H1 (cell line): ENCODE results near the gene CACNG5. TPM values are rescaled to one million over a fixed set of nuclear protein-coding genes. Genes with fewer than 3 reads are reported as not detected.

ENCODE experiments used
- CTCF ChIA-PET: fragments of 300-600 bp; sonication (Branson Sonifier 250); formaldehyde crosslinking; loops from one replicate; lab custom pipeline; 2021; ENCODE audit not compliant: partially characterized antibody; lab: Charles Lee
- POLR2A ChIA-PET: fragments of 300-600 bp; sonication (Branson Sonifier 250); formaldehyde crosslinking; loops from one replicate; lab custom pipeline; 2021; ENCODE audit warnings: inconsistent platforms; ENCODE audit not compliant: partially characterized antibody; lab: Charles Lee
- DNase-seq, 2 experiments: peaks; one replicate each; pipeline versions ENCODE4 v3.0.0 to v3.0.0-alpha.2; 2010 to 2022; ENCODE audit warnings: low spot score in 2 of 2, low read depth in 1 of 2, mixed read lengths in 1 of 2
- FAIRE-seq: peaks from 2 replicates; lab custom pipeline; 2011; peaks lifted over from hg19 to GRCh38; lab: Jason Lieb, UNC
- H2AFZ ChIP-seq: 2 replicates; pipeline ENCODE4 v1.8.1; 2012; ENCODE audit warnings: low read length, inconsistent platforms
- H2AK5ac ChIP-seq: 2 replicates; pipeline ENCODE4 v1.6.1; 2013; ENCODE audit warnings: low read depth, low read length
- H2BK120ac ChIP-seq: replicated peaks from 2 replicates; pipeline ENCODE3; 2013; ENCODE audit warnings: low read depth, low read length, inconsistent platforms
- H2BK12ac ChIP-seq: 2 replicates; pipeline ENCODE4 v1.6.1; 2013; ENCODE audit warnings: low read depth, low read length
- H2BK15ac ChIP-seq: 2 replicates; pipeline ENCODE4 v1.6.1; 2013; ENCODE audit warnings: low read length
- H2BK20ac ChIP-seq: 2 replicates; pipeline ENCODE4 v1.6.1; 2013; ENCODE audit warnings: low read length
- H2BK5ac ChIP-seq: 2 replicates; pipeline ENCODE4 v1.6.1; 2013; ENCODE audit warnings: low read depth, low read length
- H3K14ac ChIP-seq: 2 replicates; pipeline ENCODE4 v1.6.1; 2013; ENCODE audit warnings: inconsistent platforms; ENCODE audit not compliant: insufficient read length
- H3K18ac ChIP-seq: 2 replicates; pipeline ENCODE4 v1.6.1; 2013; ENCODE audit warnings: low read length; ENCODE audit errors: extremely low read depth
- H3K23ac ChIP-seq: 2 replicates; pipeline ENCODE4 v1.6.1; 2013; ENCODE audit warnings: inconsistent platforms; ENCODE audit not compliant: insufficient read length
- H3K23me2 ChIP-seq: 2 replicates; pipeline ENCODE4 v1.6.1; 2013; ENCODE audit warnings: low read depth, low read length
- H3K27ac ChIP-seq: 2 replicates; pipeline ENCODE4 v1.6.1; 2011; ENCODE audit warnings: low read depth, low read length, inconsistent platforms
- H3K27me3 ChIP-seq, 4 experiments: replicated peaks in 1 of 4; 1 replicate in 1 of 4; 2 replicates in 3 of 4; pipeline versions ENCODE4 v1.6.1 to v1.8.1; 2011 to 2013; ENCODE audit warnings: low read length in 3 of 4, mild to moderate bottlenecking in 3 of 4, inconsistent platforms in 2 of 4, mixed read lengths in 2 of 4, moderate library complexity in 1 of 4; ENCODE audit not compliant: control insufficient read depth in 3 of 4, insufficient read depth in 3 of 4; ENCODE audit errors: extremely low read depth in 1 of 4
- H3K36me3 ChIP-seq, 4 experiments: 2 replicates each; pipeline versions ENCODE4 v1.6.1 to v1.8.1; 2011 to 2013; ENCODE audit warnings: mild to moderate bottlenecking in 4 of 4, low read length in 3 of 4, moderate library complexity in 2 of 4, control low read depth in 1 of 4, inconsistent platforms in 1 of 4; ENCODE audit not compliant: insufficient read depth in 4 of 4, control insufficient read depth in 2 of 4
- H3K4ac ChIP-seq: replicated peaks from 2 replicates; pipeline ENCODE3; 2013; ENCODE audit warnings: low read length, low read depth, mixed read lengths, inconsistent platforms; ENCODE audit not compliant: insufficient read length
- H3K4me1 ChIP-seq, 4 experiments: replicated peaks in 1 of 4; 1 replicate in 1 of 4; 2 replicates in 3 of 4; pipeline versions ENCODE4 v1.6.1 to v1.8.1; 2011 to 2013; ENCODE audit warnings: low read length in 3 of 4, inconsistent platforms in 2 of 4, mixed read lengths in 1 of 4; ENCODE audit not compliant: insufficient read depth in 4 of 4, control insufficient read depth in 3 of 4
- H3K4me2 ChIP-seq, 2 experiments: 2 replicates each; pipeline versions ENCODE4 v1.6.1 to v1.8.1; 2011 to 2013; ENCODE audit warnings: low read depth in 2 of 2, low read length in 2 of 2, control low read depth in 1 of 2, inconsistent platforms in 1 of 2, mild to moderate bottlenecking in 1 of 2; ENCODE audit not compliant: insufficient read depth in 1 of 2
- H3K4me3 ChIP-seq, 4 experiments: fragments of 200-600, 300-600 bp in 1 of 4; sonication (generic), shearing (Covaris generic), sonication (Bioruptor Twin) in 1 of 4; 2 replicates each; pipeline versions ENCODE4 v1.5.1 to v1.8.1; 2011 to 2016; ENCODE audit warnings: low read length in 4 of 4, low read depth in 3 of 4, control low read depth in 2 of 4, inconsistent platforms in 2 of 4, mild to moderate bottlenecking in 2 of 4, mixed read lengths in 1 of 4, moderate library complexity in 1 of 4; ENCODE audit not compliant: insufficient read depth in 2 of 4; ENCODE audit errors: extremely low read depth in 1 of 4
- H3K56ac ChIP-seq: replicated peaks from 2 replicates; pipeline ENCODE3; 2013; ENCODE audit warnings: low read depth, mild to moderate bottlenecking, mixed read lengths, low read length, inconsistent platforms; ENCODE audit not compliant: insufficient read length
- H3K79me1 ChIP-seq: 2 replicates; pipeline ENCODE4 v1.6.1; 2013; ENCODE audit warnings: low read depth, low read length, control low read depth
- H3K79me2 ChIP-seq, 2 experiments: 2 replicates each; pipeline versions ENCODE4 v1.6.1 to v1.8.1; 2012 to 2013; ENCODE audit warnings: low read length in 2 of 2, mild to moderate bottlenecking in 2 of 2, inconsistent platforms in 1 of 2; ENCODE audit not compliant: insufficient read depth in 2 of 2, control insufficient read depth in 1 of 2
- H3K9ac ChIP-seq, 4 experiments: replicated peaks in 1 of 4; 1 replicate in 1 of 4; 2 replicates in 3 of 4; pipeline versions ENCODE4 v1.6.1 to v1.8.1; 2011 to 2013; ENCODE audit warnings: low read depth in 3 of 4, low read length in 3 of 4, control low read depth in 2 of 4, mild to moderate bottlenecking in 2 of 4, moderate library complexity in 2 of 4, inconsistent platforms in 1 of 4; ENCODE audit errors: extremely low read depth in 1 of 4
- H3K9me3 ChIP-seq, 2 experiments: 2 replicates each; pipeline versions ENCODE4 v1.6.1 to v1.8.1; 2012 to 2013; ENCODE audit warnings: mild to moderate bottlenecking in 2 of 2, moderate library complexity in 2 of 2, control low read depth in 1 of 2, inconsistent platforms in 1 of 2, low read depth in 1 of 2, low read length in 1 of 2, mixed read lengths in 1 of 2; ENCODE audit not compliant: insufficient read depth in 2 of 2
- H4K20me1 ChIP-seq, 2 experiments: replicated peaks in 1 of 2; 2 replicates each; pipeline versions ENCODE3 to v1.8.1; 2011 to 2013; ENCODE audit warnings: inconsistent platforms in 2 of 2, low read length in 2 of 2, mild to moderate bottlenecking in 1 of 2; ENCODE audit not compliant: insufficient read depth in 2 of 2, control insufficient read depth in 1 of 2
- H4K5ac ChIP-seq: 2 replicates; pipeline ENCODE4 v1.6.1; 2013; ENCODE audit warnings: low read length, low read depth, mixed read lengths, inconsistent platforms; ENCODE audit not compliant: insufficient read length
- H4K8ac ChIP-seq: 2 replicates; pipeline ENCODE4 v1.8.0; 2013; ENCODE audit warnings: mild to moderate bottlenecking, moderate library complexity, low read length, inconsistent platforms; ENCODE audit not compliant: insufficient read depth; ENCODE audit errors: extremely low read depth
- H4K91ac ChIP-seq: replicated peaks from 2 replicates; pipeline ENCODE3; 2013; ENCODE audit warnings: low read length, mixed read lengths, inconsistent platforms; ENCODE audit not compliant: insufficient read length
- BACH1 ChIP-seq: IDR thresholded peaks from 2 replicates; pipeline ENCODE4 v1.6.1; 2012; ENCODE audit warnings: low read length, improper control_type of control experiment
- EP300 ChIP-seq, 2 experiments: IDR thresholded peaks; 1 replicate in 1 of 2; 2 replicates in 1 of 2; pipeline ENCODE4 v1.6.1; 2011 to 2012; ENCODE audit warnings: low read depth in 2 of 2, low read length in 2 of 2, mild to moderate bottlenecking in 2 of 2, borderline replicate concordance in 1 of 2, inconsistent platforms in 1 of 2, moderate library complexity in 1 of 2
- NRF1 ChIP-seq: IDR thresholded peaks from 2 replicates; pipeline ENCODE4 v1.6.1; 2011; ENCODE audit warnings: mild to moderate bottlenecking, low read depth, low read length, improper control_type of control experiment
- RAD21 ChIP-seq, 2 experiments: IDR thresholded peaks in 1 of 2; conservative IDR thresholded peaks in 1 of 2; 2 replicates each; pipeline ENCODE4 v1.6.1; 2011; ENCODE audit warnings: low read depth in 2 of 2, low read length in 2 of 2, improper control_type of control experiment in 1 of 2, inconsistent platforms in 1 of 2, mild to moderate bottlenecking in 1 of 2, moderate library complexity in 1 of 2
- RBBP5 ChIP-seq: IDR thresholded peaks from 2 replicates; pipeline ENCODE4 v1.7.1; 2012; ENCODE audit warnings: low read depth, mild to moderate bottlenecking, inconsistent platforms, low read length, moderate library complexity, borderline replicate concordance
- SIRT6 ChIP-seq: IDR thresholded peaks from one replicate; pipeline ENCODE4 v1.7.1; 2012; ENCODE audit warnings: low read length, inconsistent platforms
- WGBS, 2 experiments: shearing (Covaris generic) in 1 of 2; methylation state at CpG; one replicate each; pipeline versions ENCODE4 v1.1.6 to v1.1.7; 2013 to 2015; ENCODE audit warnings: low lambda C conversion rate in 2 of 2, mixed read lengths in 2 of 2, inconsistent platforms in 1 of 2, low coverage in 1 of 2, missing lambda C conversion rate in 1 of 2; ENCODE audit not compliant: insufficient replicate concordance in 2 of 2, insufficient coverage in 1 of 2, insufficient read length in 1 of 2; ENCODE audit errors: extremely low coverage in 1 of 2, missing lambda C conversion rate in 1 of 2; 5-methylcytosine and 5-hydroxymethylcytosine counted together
- polyA plus RNA-seq, 7 experiments: library from polyadenylated mRNA; depleted of rRNA in 3 of 7; stranded (reverse) in 5 of 7; unstranded in 2 of 7; fragments of >200 nt in 5 of 7; fragments of 200-250 nt in 2 of 7; gene quantifications; 1 replicate in 5 of 7; 2 replicates in 1 of 7; 4 replicates in 1 of 7; pipeline versions ENCODE4 v1.2.1 to v1.2.3, GENCODE V29; 2011 to 2013; ENCODE audit warnings: missing spikeins in 2 of 7, mixed read lengths in 2 of 7
- total RNA-seq: library from RNA; stranded (reverse); fragmentation: NEBNext Ultra II Directional; extraction: Animal tissue kit (Norgen Biotek cat#: 25700); gene quantifications from 2 replicates; pipeline ENCODE4 v1.2.1, GENCODE V29; 2021
- TF ChIP-seq, protein P1 (sequence below): IDR thresholded peaks from 2 replicates; pipeline ENCODE4 v1.6.1; 2012; ENCODE audit warnings: inconsistent platforms

CACNG5 gene
- total and polyA plus RNA-seq, 2 of the 8 experiments (the other 6 are each of a cell fraction or from before 2014, with no cell fraction given) = 2.2 to 3.1 TPM

DNA sequence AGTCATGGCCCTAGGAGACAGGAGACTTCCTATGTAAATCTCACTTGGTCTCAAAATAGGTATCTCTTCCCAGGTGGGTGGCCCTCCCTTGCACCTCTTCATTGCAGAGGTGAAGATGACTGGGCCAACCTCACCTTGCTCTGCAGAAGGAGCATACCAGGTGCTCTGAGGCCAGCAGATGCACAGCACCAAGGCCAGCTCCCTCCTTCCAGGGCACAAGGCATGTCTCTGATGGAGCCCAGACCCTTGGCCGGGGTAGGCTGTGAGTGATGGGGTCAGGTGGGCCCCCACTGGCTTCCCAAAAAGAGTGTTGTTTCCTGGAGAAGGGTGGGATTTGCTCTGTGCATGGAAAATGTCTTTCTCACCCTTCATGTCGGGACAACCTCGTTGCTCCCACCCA lies 12.8 kb downstream of the CACNG5 start:
- no peak overlapping the region for H3K9ac ChIP-seq
- no peak overlapping the region for H2BK12ac ChIP-seq
- ChIA-PET CTCF (interaction anchor here (0.6 to 1.1 kb wide), 2 partner anchors 13 to 292 kb away, joined by 3 read pairs; partner anchors contain the start of gene CACNG5), POLR2A (no interaction called here)
- H3K23ac ChIP-seq = no peak overlapping the region
- no peaks in the 10 kb centered on the region for H3K79me2 ChIP-seq
- H3K4me2 ChIP-seq = no peak overlapping the region
- no peak overlapping the region for H2BK20ac ChIP-seq
- no peak overlapping the region for H4K91ac ChIP-seq
- no peak overlapping the region for H2BK120ac ChIP-seq
- no peak overlapping the region for H3K4me3 ChIP-seq
- no peaks in the 10 kb centered on the region for H3K4me1 ChIP-seq
- no peaks in the 10 kb centered on the region for H4K20me1 ChIP-seq
- H2AK5ac ChIP-seq = no peak overlapping the region
- H3K79me1 ChIP-seq = no peaks in the 10 kb centered on the region
- no peak overlapping the region for H2AFZ ChIP-seq
- H3K36me3 ChIP-seq = no peaks in the 10 kb centered on the region
- H3K56ac ChIP-seq = no peak overlapping the region
- FAIRE-seq (no peak), DNase-seq (no peak)
- no peaks in the 10 kb centered on the region for H3K27me3 ChIP-seq
- H3K4ac ChIP-seq = no peak overlapping the region
- 68% methylated on average over 3 of the region's 3 CpGs; no CpG with 5 or more reads in 1 of the 2 experiments for WGBS, 2 experiments
- H3K18ac ChIP-seq = no peak overlapping the region
- H3K23me2 ChIP-seq = no peaks in the 10 kb centered on the region
- no peak overlapping the region for H4K8ac ChIP-seq
- peaks cover 5 to 13% of the 10 kb centered on the region in 2 experiments for H3K9me3 ChIP-seq
- no peak overlapping the region for H3K14ac ChIP-seq
- H4K5ac ChIP-seq = no peak overlapping the region
- no peak overlapping the region for H2BK15ac ChIP-seq
- H2BK5ac ChIP-seq = no peak overlapping the region
- no peak for TF ChIP-seq EP300 (IDR thresholded peaks at IDR 0.05; ENCODE audit: borderline replicate concordance in 1 of 2, low read depth in 2 of 2, low read length in 2 of 2)
- TF ChIP-seq BACH1 = no peak
- no peak for TF ChIP-seq NRF1
- no peak for TF ChIP-seq RBBP5
- TF ChIP-seq SIRT6 = no peak
- TF ChIP-seq RAD21 (IDR thresholded peaks at IDR 0.05 in 1 of 2, conservative IDR thresholded peaks at IDR 0.05 in 1 of 2; ENCODE audit: low read depth in 2 of 2, low read length in 2 of 2) = no peak
- TF ChIP-seq, protein P1, sequence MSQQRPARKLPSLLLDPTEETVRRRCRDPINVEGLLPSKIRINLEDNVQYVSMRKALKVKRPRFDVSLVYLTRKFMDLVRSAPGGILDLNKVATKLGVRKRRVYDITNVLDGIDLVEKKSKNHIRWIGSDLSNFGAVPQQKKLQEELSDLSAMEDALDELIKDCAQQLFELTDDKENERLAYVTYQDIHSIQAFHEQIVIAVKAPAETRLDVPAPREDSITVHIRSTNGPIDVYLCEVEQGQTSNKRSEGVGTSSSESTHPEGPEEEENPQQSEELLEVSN = no peak
- TF ChIP-seq, all 59 proteins: peak for 0
- H3K27ac ChIP-seq = no peak overlapping the region
